ENCODE results near the gene ANKDD1A. TPM values are rescaled to one million over a fixed set of nuclear protein-coding genes. Genes with fewer than 3 reads are reported as not detected.
A peak's percentile ranks its signal among the peaks of the same experiment; 100 is the strongest.

The ANKDD1A gene
- 1 to 10 TPM; 1.3 to 2.8 (median 1.7) TPM for total RNA-seq

DNA sequence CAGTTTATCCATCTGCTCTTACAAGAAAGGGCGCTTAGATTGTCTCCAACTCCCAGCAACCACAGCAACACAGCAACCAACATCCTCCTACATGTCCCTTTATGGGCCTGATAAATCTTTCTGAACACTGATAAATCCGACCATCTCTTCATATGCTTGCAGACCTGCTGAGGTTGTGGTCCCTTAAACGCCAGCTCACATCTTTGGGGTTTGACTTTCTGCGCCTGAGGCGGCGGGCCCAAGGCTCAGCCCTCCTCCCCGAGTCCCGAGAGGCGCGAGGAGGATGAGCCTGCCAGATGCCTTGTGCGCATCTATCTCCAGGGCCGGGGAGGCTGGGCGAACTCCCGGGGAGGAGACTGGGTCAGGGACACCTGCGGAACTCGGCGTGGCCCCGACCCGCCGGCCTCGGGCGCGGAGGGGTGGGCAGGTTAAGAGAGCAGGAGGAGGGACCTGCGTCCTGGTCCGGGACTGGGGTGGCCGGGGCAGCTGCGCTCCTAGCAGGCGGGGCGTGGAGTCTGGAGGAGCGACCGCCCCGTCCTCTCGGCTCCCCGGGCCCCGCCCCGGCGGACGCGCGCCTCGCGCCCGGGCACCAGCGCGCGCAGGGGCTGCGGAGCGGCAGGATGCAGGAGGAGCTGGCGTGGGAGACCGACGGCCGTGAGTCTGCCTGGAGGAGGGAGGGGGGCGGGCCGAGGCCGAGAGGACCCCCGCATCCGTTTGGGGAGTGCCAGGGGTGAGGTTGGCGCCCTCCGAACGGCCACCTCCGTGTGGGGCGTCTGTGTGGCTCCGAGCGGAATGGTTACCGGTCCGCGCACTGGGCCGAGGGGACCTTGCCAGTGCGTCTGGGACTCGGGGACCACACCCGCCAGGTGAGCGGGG, at the start of gene ANKDD1A:
ANKDD1A (plus strand) TSS at position 592 of the 876 bp plus-strand sequence; CDS start at position 621, 29 bp downstream.
- 4 to 11% methylated on average over 43 to 49 of the region's 72 CpGs for WGBS, 2 donors
- peak in 1 of 2 donors; percentile 91 for DNase-seq (ENCODE audit: low spot score in 2 of 2)
- TF ChIP-seq POLR2A (IDR thresholded peaks at IDR 0.05): no peak
- TF ChIP-seq, protein P1, sequence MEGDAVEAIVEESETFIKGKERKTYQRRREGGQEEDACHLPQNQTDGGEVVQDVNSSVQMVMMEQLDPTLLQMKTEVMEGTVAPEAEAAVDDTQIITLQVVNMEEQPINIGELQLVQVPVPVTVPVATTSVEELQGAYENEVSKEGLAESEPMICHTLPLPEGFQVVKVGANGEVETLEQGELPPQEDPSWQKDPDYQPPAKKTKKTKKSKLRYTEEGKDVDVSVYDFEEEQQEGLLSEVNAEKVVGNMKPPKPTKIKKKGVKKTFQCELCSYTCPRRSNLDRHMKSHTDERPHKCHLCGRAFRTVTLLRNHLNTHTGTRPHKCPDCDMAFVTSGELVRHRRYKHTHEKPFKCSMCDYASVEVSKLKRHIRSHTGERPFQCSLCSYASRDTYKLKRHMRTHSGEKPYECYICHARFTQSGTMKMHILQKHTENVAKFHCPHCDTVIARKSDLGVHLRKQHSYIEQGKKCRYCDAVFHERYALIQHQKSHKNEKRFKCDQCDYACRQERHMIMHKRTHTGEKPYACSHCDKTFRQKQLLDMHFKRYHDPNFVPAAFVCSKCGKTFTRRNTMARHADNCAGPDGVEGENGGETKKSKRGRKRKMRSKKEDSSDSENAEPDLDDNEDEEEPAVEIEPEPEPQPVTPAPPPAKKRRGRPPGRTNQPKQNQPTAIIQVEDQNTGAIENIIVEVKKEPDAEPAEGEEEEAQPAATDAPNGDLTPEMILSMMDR (IDR thresholded peaks at IDR 0.05): no peak
- intact Hi-C loops (cut with DNase I; ENCODE audit: low total_unique reads): no loop called here
- peak within 1 kb of the TSS; percentile 7 for H3K4me3 ChIP-seq (ENCODE audit: low read depth, poor library complexity, severe bottlenecking)

DNA sequence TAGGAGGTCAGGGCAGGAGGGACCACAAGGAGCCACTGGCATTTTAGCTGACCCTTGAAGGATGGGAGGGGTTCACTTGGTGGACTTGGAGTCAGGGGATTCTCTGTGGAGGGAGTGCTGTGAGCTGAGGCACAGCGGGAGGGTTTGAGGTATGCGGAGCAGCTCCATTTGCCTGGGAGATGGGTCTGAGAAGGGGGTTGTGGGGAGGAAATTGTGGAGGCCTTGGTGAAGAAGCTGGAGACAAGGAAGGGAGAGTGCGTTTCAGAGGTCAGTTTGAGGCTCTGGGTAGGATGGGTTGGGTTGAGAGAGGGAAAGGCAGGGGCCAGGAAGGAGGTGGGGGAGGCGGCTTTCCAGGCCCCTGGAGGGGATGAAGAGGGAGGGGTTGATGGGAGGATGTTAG, 49.7 kb upstream of the ANKDD1A start:
- 89 to 93% methylated on average over 4 of the region's 4 CpGs for WGBS, 2 donors
- intact Hi-C loops (cut with DNase I; ENCODE audit: low total_unique reads): no loop called here
- no peak for TF ChIP-seq POLR2A (IDR thresholded peaks at IDR 0.05)
- TF ChIP-seq, protein P1 (IDR thresholded peaks at IDR 0.05): no peak
- H3K4me3 ChIP-seq (ENCODE audit: low read depth, poor library complexity, severe bottlenecking): no peak overlapping the region
- DNase-seq (ENCODE audit: low spot score in 2 of 2): no peak

DNA sequence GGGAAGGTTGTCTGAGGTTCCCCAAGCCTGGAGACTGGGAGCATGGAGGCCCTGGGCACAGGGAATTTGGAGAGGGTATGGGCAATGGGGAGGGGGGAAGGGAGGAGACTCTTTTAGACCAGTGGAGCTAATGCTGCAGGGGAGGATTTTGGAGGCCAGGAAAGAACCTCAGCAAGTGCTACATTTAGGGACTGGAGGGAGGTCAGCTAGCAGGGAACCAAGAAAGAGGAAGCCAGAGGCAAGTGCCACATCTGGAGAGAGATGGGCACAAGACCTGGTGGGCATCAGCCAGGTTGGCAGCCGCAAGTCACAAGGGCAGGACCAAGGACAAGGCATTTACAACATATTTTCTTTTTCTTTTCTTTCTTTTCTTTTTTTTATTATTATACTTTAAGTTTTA, 49.3 kb upstream of the ANKDD1A start:
- H3K4me3 ChIP-seq (ENCODE audit: low read depth, poor library complexity, severe bottlenecking): no peak overlapping the region
- WGBS, 2 donors: 93% methylated on average over 1 of the region's 1 CpG
- no peak for DNase-seq (ENCODE audit: low spot score in 2 of 2)
- intact Hi-C loops (cut with DNase I; ENCODE audit: low total_unique reads): no loop called here
- TF ChIP-seq, protein P1 (IDR thresholded peaks at IDR 0.05): no peak
- no peak for TF ChIP-seq POLR2A (IDR thresholded peaks at IDR 0.05)

DNA sequence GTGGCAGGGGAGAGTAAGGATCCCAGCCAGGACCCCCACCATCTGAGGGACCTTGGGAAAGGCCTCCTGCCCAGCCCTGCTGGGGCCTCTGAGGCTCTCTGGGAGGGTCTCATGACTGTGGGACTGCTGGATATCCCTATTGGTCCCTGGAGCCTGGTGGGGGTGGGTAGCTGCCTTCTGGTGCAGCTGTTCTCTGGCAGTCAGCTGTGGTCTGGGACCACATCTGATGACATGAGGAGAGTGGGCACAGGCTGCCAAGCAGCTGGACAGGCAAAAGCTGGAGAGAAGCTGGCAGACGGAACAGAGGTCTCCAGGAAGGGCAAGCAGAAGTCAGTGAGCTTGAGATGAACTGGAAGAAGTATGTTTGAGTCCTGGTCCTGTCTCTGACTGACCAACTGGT, 47.6 kb upstream of the ANKDD1A start:
- no peak overlapping the region for H3K4me3 ChIP-seq (ENCODE audit: low read depth, poor library complexity, severe bottlenecking)
- 88 to 91% methylated on average over 1 of the region's 1 CpG for WGBS, 2 donors
- TF ChIP-seq POLR2A (IDR thresholded peaks at IDR 0.05): no peak
- TF ChIP-seq, protein P1 (IDR thresholded peaks at IDR 0.05): no peak
- DNase-seq (ENCODE audit: low spot score in 2 of 2): no peak
- intact Hi-C loops (cut with DNase I; ENCODE audit: low total_unique reads): no loop called here

DNA sequence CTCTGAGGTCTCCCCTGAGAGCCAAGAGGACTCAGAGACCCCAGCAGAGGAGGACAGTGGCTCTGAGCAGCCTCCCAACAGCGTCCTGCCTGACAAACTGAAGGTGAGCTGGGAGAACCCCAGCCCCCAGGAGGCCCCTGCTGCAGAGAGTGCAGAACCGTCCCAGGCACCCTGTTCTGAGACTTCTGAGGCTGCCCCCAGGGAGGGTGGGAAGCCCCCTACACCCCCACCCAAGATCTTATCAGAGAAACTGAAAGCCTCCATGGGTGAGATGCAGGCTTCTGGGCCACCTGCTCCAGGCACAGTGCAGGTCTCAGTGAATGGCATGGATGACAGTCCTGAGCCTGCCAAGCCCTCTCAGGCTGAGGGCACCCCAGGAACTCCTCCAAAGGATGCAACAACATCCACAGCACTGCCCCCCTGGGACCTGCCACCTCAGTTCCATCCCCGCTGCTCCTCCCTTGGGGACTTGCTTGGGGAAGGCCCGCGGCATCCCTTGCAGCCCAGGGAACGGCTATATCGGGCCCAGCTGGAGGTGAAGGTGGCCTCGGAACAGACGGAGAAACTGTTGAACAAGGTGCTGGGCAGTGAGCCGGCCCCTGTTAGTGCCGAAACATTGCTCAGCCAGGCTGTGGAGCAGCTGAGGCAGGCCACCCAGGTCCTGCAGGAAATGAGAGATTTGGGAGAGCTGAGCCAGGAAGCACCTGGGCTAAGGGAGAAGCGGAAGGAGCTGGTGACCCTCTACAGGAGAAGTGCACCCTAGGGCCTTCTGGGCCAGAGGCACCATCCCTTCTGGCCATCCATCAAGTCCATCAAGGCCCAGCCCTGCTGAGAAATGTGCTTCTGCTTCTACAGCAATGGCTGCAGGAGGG, 46.3 kb upstream of the ANKDD1A start:
- 94 to 97% methylated on average over 9 to 10 of the region's 12 CpGs for WGBS, 2 donors
- no peak for DNase-seq (ENCODE audit: low spot score in 2 of 2)
- TF ChIP-seq, protein P1 (IDR thresholded peaks at IDR 0.05): no peak
- no peak for TF ChIP-seq POLR2A (IDR thresholded peaks at IDR 0.05)
- H3K4me3 ChIP-seq (ENCODE audit: low read depth, poor library complexity, severe bottlenecking): no peak overlapping the region
- intact Hi-C loops (cut with DNase I; ENCODE audit: low total_unique reads): no loop called here

Measured in lower leg skin (tissue), 4 donors.